ENCODE measurements around the gene UBP1. TPM values are rescaled to one million over a fixed set of nuclear protein-coding genes. Genes with fewer than 3 reads are reported as not detected.

The UBP1 gene
- total RNA-seq, 1 experiment from 2014 or later: 69.5 TPM

DNA sequence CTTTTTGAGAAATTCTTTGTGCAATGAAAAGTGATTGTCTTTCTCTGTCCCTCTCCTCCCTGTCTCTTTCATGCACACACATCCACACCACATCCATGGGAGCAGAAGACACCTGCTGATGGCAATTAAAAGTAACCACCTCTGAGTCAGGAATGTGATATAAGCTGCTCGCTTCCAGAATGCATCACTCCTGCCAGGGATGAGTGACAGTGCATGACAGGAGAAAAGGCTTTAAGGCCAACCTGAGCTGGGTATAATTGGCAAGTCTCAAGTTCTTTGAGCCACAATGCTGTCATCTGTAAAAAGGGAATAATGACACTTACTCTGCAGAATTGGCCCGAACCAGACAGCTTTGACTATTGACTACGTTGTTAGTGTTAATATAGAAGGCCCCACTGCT, 59.6 kb downstream of the UBP1 start:
- no peaks in the 10 kb centered on the region for H3K9me3 ChIP-seq (ENCODE audit: control insufficient read depth in 1 of 2, insufficient read depth in 1 of 2, low read depth in 1 of 2, low read length in 2 of 2)
- TF ChIP-seq, protein P1, sequence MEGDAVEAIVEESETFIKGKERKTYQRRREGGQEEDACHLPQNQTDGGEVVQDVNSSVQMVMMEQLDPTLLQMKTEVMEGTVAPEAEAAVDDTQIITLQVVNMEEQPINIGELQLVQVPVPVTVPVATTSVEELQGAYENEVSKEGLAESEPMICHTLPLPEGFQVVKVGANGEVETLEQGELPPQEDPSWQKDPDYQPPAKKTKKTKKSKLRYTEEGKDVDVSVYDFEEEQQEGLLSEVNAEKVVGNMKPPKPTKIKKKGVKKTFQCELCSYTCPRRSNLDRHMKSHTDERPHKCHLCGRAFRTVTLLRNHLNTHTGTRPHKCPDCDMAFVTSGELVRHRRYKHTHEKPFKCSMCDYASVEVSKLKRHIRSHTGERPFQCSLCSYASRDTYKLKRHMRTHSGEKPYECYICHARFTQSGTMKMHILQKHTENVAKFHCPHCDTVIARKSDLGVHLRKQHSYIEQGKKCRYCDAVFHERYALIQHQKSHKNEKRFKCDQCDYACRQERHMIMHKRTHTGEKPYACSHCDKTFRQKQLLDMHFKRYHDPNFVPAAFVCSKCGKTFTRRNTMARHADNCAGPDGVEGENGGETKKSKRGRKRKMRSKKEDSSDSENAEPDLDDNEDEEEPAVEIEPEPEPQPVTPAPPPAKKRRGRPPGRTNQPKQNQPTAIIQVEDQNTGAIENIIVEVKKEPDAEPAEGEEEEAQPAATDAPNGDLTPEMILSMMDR (IDR thresholded peaks at IDR 0.05 in 2 of 3, conservative IDR thresholded peaks at IDR 0.05 in 1 of 3; ENCODE audit: borderline replicate concordance in 1 of 3, insufficient read depth in 1 of 3, low read depth in 2 of 3, low read length in 2 of 3): no peak
- TF ChIP-seq EZH2 (IDR thresholded peaks at IDR 0.05): no peak
- no peak for TF ChIP-seq CEBPB (IDR thresholded peaks at IDR 0.05; ENCODE audit: low read depth)
- no peak for TF ChIP-seq JUND (IDR thresholded peaks at IDR 0.05)
- TF ChIP-seq, protein P2, sequence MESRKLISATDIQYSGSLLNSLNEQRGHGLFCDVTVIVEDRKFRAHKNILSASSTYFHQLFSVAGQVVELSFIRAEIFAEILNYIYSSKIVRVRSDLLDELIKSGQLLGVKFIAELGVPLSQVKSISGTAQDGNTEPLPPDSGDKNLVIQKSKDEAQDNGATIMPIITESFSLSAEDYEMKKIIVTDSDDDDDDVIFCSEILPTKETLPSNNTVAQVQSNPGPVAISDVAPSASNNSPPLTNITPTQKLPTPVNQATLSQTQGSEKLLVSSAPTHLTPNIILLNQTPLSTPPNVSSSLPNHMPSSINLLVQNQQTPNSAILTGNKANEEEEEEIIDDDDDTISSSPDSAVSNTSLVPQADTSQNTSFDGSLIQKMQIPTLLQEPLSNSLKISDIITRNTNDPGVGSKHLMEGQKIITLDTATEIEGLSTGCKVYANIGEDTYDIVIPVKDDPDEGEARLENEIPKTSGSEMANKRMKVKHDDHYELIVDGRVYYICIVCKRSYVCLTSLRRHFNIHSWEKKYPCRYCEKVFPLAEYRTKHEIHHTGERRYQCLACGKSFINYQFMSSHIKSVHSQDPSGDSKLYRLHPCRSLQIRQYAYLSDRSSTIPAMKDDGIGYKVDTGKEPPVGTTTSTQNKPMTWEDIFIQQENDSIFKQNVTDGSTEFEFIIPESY (IDR thresholded peaks at IDR 0.05; ENCODE audit: extremely low read depth, insufficient replicate concordance, low read length): no peak
- no peak for TF ChIP-seq POLR2AphosphoS5 (IDR thresholded peaks at IDR 0.05; ENCODE audit: low read depth, low read length)
- TF ChIP-seq, protein P3, sequence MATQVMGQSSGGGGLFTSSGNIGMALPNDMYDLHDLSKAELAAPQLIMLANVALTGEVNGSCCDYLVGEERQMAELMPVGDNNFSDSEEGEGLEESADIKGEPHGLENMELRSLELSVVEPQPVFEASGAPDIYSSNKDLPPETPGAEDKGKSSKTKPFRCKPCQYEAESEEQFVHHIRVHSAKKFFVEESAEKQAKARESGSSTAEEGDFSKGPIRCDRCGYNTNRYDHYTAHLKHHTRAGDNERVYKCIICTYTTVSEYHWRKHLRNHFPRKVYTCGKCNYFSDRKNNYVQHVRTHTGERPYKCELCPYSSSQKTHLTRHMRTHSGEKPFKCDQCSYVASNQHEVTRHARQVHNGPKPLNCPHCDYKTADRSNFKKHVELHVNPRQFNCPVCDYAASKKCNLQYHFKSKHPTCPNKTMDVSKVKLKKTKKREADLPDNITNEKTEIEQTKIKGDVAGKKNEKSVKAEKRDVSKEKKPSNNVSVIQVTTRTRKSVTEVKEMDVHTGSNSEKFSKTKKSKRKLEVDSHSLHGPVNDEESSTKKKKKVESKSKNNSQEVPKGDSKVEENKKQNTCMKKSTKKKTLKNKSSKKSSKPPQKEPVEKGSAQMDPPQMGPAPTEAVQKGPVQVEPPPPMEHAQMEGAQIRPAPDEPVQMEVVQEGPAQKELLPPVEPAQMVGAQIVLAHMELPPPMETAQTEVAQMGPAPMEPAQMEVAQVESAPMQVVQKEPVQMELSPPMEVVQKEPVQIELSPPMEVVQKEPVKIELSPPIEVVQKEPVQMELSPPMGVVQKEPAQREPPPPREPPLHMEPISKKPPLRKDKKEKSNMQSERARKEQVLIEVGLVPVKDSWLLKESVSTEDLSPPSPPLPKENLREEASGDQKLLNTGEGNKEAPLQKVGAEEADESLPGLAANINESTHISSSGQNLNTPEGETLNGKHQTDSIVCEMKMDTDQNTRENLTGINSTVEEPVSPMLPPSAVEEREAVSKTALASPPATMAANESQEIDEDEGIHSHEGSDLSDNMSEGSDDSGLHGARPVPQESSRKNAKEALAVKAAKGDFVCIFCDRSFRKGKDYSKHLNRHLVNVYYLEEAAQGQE (IDR thresholded peaks at IDR 0.05; ENCODE audit: low read depth): no peak
- TF ChIP-seq, protein P4, sequence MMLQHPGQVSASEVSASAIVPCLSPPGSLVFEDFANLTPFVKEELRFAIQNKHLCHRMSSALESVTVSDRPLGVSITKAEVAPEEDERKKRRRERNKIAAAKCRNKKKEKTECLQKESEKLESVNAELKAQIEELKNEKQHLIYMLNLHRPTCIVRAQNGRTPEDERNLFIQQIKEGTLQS (IDR thresholded peaks at IDR 0.05): no peak
- TF ChIP-seq, protein P5, sequence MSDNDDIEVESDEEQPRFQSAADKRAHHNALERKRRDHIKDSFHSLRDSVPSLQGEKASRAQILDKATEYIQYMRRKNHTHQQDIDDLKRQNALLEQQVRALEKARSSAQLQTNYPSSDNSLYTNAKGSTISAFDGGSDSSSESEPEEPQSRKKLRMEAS (IDR thresholded peaks at IDR 0.05): no peak
- no peak for TF ChIP-seq YY1 (IDR thresholded peaks at IDR 0.05; ENCODE audit: extremely low read depth, insufficient replicate concordance, low read depth, low read length)
- no peak for TF ChIP-seq RAD21 (IDR thresholded peaks at IDR 0.05; ENCODE audit: low read depth)
- no peak for TF ChIP-seq ELF1 (IDR thresholded peaks at IDR 0.05; ENCODE audit: borderline replicate concordance, low read depth)
- no peak for TF ChIP-seq SRF (IDR thresholded peaks at IDR 0.05; ENCODE audit: low read depth)
- no peak for TF ChIP-seq CBX3 (IDR thresholded peaks at IDR 0.05; ENCODE audit: low read depth)
- TF ChIP-seq POLR2A (IDR thresholded peaks at IDR 0.05; ENCODE audit: borderline replicate concordance, extremely low read depth, insufficient read depth, insufficient read length): no peak
- H3K4me1 ChIP-seq (ENCODE audit: control insufficient read depth in 1 of 2, insufficient read depth in 2 of 2, low read length in 2 of 2): peaks cover 0 to 8% of the 10 kb centered on the region in 2 experiments; a peak in 1 of 4 replicates
- BruUV-seq (replicated peaks): no TSS peak
- ChIA-PET CTCF (interaction anchor here (1.0 kb wide), 1 partner anchor 249 kb away, joined by 3 read pairs; no protein-coding TSS in a partner anchor), POLR2A (no interaction called here), RAD21 (ENCODE audit: low non-redundant PET in 1 of 2, low total read pairs in 2 of 2, uncharacterized antibody in 2 of 2, unreplicated experiment in 2 of 2) (no interaction called here)
- ATAC-seq: no peak
- no peaks in the 10 kb centered on the region for H4K20me1 ChIP-seq (ENCODE audit: insufficient read depth)
- H3K27me3 ChIP-seq (ENCODE audit: insufficient read depth, low read length): no peaks in the 10 kb centered on the region
- no peak overlapping the region for H3K27ac ChIP-seq (ENCODE audit: low read depth, low read length)
- no peak overlapping the region for H3K4me3 ChIP-seq (replicated peaks in 1 of 2; ENCODE audit: low read depth in 1 of 2, low read length in 2 of 2)
- H3K79me2 ChIP-seq (ENCODE audit: insufficient read depth, low read length): no peaks in the 10 kb centered on the region
- H3K36me3 ChIP-seq (ENCODE audit: control insufficient read depth in 1 of 2, insufficient read depth in 2 of 2, low read length in 2 of 2): peaks cover 15 to 24% of the 10 kb centered on the region in 2 experiments; a peak in 2 of 4 replicates
- no peak overlapping the region for H2AFZ ChIP-seq (ENCODE audit: low read depth, low read length, poor library complexity, severe bottlenecking)
- no peak overlapping the region for H3K9ac ChIP-seq (ENCODE audit: low read length)
- H3K9me2 ChIP-seq (ENCODE audit: insufficient read depth): no peaks in the 10 kb centered on the region
- no peak for DNase-seq (ENCODE audit: low read depth, low spot score)
- intact Hi-C loops (cut with micrococcal nuclease): no loop called here
- no peak overlapping the region for H3K4me2 ChIP-seq (ENCODE audit: low read length)
